AG04449 (cell line): ENCODE results near the gene IFT122.

Experiments used
- CTCF ChIA-PET: fragments of 350-600 bp; formaldehyde crosslinking; extraction: SDS; loops from one replicate; lab custom pipeline; 2021; ENCODE audit warnings: antibody characterized with exemption; lab: Yijun Ruan, JAX
- POLR2A ChIA-PET: fragments of 400-600, 350-600 bp; formaldehyde crosslinking; extraction: SDS; loops from one replicate; lab custom pipeline; 2020; ENCODE audit warnings: antibody characterized with exemption, inconsistent platforms; lab: Yijun Ruan, JAX
- DNase-seq: peaks from one replicate; pipeline ENCODE4 v3.0.0-alpha.2; 2010; ENCODE audit warnings: low read depth, low spot score
- H3K4me3 ChIP-seq: 2 replicates; pipeline ENCODE4 v1.5.1; 2011; ENCODE audit warnings: low read depth, mild to moderate bottlenecking, control low read depth, low read length
- TF ChIP-seq, protein P1 (sequence below): IDR thresholded peaks from one replicate; pipeline ENCODE4 v1.5.1; 2011; ENCODE audit warnings: mild to moderate bottlenecking, moderate library complexity, low read length, control low read depth, inconsistent platforms; ENCODE audit not compliant: insufficient read depth; ENCODE audit errors: missing control alignments

Gene IFT122

DNA sequence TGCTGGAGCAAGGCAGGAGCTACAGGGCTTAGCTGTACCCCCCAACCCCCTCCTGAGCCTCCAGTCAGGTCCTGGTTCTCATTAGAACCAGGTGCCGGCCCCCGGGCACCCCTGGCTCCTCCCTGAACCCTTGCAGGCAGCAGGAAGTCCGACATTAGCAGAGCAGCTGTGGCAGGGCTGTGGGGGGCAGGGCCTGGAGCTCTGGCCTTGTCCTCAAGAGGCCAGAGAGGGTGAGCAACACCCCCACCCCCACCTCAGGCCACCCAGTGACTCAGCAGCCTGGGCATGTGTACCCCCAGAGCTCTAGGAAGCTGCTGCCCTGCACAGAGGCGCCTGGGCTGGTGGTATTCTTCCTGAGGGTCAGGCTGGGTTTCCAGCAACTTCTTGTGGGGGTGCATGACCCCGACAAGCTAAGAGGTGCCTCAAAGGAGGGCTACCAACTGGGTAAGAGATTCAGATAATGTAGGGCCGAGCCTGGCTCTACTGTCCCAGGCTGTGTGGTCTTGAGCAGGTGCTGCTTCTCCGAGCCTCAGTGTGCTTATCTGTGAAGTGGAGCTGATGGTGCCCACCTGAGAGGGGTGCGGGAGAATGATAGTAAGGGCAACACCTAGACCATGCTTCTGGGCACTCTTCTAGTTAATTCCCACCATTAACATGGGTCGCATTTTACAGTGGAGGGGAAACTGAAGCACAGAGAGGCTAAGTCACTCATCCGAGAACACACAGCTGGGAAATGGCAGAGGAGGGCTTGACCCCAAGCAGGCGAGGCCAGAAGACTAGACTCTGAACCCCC is 118.9 kb downstream of the IFT122 start:
- CTCF ChIA-PET = interaction anchor here (1.3 to 1.4 kb wide), 3 partner anchors 15 to 66 kb away, joined by 3 to 4 read pairs (median 4); no protein-coding TSS in a partner anchor
- DNase-seq = peak; percentile 34

DNA sequence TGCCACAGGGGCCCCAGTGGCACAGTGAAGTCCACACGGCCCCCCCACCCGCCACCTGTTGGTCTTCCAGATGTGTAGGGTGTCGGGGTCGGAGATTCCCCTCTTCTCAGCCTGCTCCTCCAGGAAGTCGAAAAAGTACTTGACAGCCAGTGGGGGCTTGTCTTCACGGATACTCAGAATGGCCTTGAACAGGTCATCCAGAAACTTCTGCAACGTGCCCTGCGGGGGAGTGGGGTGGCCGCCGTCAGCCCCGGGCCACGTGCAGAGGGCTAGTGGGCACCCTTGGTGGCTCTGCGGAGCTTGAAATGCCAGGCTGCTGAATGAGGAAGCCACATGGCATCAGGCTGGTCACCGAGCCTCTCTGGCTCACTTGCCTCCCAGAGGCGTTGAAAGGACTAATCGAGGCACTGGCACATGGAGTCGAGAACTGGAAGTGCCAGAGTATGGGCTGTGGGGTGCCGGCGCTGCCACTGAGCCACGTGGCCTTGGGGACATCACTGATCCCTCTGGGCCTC is 119.6 kb downstream of the IFT122 start:
- DNase-seq = no peak
- ChIA-PET CTCF (interaction anchor here (1.4 kb wide), 1 partner anchor 15 kb away, joined by 3 read pairs; no protein-coding TSS in a partner anchor), POLR2A (no interaction called here)
- TF ChIP-seq, protein P1, sequence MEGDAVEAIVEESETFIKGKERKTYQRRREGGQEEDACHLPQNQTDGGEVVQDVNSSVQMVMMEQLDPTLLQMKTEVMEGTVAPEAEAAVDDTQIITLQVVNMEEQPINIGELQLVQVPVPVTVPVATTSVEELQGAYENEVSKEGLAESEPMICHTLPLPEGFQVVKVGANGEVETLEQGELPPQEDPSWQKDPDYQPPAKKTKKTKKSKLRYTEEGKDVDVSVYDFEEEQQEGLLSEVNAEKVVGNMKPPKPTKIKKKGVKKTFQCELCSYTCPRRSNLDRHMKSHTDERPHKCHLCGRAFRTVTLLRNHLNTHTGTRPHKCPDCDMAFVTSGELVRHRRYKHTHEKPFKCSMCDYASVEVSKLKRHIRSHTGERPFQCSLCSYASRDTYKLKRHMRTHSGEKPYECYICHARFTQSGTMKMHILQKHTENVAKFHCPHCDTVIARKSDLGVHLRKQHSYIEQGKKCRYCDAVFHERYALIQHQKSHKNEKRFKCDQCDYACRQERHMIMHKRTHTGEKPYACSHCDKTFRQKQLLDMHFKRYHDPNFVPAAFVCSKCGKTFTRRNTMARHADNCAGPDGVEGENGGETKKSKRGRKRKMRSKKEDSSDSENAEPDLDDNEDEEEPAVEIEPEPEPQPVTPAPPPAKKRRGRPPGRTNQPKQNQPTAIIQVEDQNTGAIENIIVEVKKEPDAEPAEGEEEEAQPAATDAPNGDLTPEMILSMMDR = no peak
- H3K4me3 ChIP-seq = peak overlapping the region; percentile 18; the same call in 1 of the 2 replicates

More for the DNA sequence above, 118.9 kb downstream of the IFT122 start:
- H3K4me3 ChIP-seq = peak overlapping the region; percentile 18
- POLR2A ChIA-PET = interaction anchor here (1.0 to 1.5 kb wide), 2 partner anchors 37 to 39 kb away, joined by 4 to 6 read pairs; no protein-coding TSS in a partner anchor
- TF ChIP-seq, protein P1 = no peak

DNA sequence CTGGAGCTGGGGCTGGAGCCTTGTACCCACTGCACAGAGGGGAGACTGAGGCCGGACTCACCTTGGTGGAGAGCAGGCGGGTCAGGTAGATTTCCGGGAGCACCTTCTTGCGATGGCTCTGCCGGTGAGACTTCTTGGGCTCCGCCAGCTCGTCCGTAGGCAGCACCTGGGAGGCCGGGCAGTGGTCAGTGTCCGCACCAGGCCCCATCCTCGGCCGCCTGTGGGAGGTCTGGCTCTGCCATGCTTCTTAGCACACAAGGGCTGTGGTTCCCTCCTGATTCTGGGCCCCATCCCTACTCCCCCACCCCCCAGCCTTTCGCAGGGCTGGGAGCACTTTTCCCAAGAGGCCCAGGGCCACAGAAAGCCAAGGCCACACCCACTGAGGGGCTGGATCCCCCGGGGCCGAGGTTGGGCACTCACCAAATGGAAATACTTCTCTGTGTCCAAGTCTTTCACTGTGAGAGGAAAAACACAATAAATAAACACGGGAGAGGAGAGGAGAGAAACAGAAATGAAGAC is 120.3 kb downstream of the IFT122 start:
- DNase-seq = peak; percentile 34
- POLR2A ChIA-PET = no interaction called here
- peak overlapping the region; percentile 36 for H3K4me3 ChIP-seq
- TF ChIP-seq, protein P1 = no peak
- CTCF ChIA-PET = interaction anchor here (1.3 to 1.4 kb wide), 2 partner anchors 16 to 36 kb away, joined by 3 read pairs; no protein-coding TSS in a partner anchor

DNA sequence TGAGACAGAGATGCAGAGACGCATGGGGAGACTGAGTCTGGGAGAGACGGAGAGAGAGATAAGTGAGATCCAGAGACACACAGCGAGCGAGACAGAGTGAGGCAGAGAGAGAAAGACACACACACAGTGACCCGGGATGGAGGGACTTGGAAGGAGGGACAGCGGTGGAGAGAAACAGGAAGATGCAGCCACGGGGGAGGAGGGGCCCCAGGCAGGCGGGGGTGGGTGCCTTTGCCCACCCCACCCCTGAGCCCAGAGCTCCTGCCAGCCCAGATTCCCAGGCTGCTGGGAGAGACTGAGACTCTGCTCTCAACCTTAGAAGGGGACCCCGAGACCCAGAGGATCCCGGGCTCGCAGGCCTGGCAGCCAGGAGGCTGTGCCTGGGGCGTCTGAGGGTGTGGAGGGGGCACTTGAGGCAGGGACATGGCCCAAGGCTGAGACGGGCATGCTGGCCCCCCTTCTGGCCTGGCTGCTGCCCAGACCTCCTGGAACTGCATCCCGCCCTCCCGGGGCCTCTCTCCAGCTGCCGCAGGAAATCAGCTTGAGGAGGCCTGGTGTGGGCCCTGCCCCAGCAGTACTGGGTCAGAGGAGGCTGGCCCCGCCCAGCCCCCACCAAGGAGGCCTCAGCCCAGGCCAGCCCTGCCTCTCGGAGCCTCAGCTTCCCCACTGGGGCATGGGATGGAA is 121.0 kb downstream of the IFT122 start:
- peak overlapping the region; percentile 18; the same call in 1 of the 2 replicates for H3K4me3 ChIP-seq
- POLR2A ChIA-PET = interaction anchor here (0.5 kb wide), 1 partner anchor 63 kb away, joined by 3 read pairs; no protein-coding TSS in a partner anchor

DNA sequence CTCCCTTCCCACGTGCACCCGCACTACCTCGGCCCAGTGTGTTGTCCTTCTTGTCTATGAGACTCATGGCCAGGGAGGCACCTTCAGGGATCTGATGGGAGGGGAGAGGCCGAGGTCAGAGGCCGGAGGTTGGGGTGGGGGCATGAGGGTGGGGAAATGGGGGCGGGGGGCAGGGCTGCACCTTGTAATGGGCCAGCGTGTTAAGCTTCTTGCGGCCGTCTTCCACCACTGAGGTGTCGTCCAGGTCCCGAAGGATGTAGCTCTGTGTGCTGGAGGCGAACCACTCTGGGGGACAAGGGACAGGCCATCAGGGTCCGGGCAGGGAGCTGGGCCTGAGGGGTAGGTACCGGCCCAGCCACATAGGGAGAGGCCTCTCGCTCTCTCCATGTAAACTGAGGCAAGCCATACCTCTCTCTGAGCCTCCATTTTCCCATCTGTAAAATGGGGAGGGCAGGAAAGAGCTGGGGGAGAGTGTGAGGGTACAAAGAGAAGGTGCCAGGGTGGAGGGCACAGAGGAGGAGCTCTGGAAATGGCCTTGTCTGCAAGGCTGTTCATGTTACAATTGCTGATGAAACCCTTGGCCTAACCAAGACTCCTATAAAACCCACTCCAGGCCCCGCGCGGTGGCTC is 121.7 kb downstream of the IFT122 start:
- ChIA-PET CTCF (interaction anchor here (1.3 kb wide), 2 partner anchors 15 to 35 kb away, joined by 3 to 4 read pairs; no protein-coding TSS in a partner anchor), POLR2A (no interaction called here)
- DNase-seq = no peak
- TF ChIP-seq, protein P1 = no peak
- H3K4me3 ChIP-seq = no peak overlapping the region

More for the DNA sequence above, 121.0 kb downstream of the IFT122 start:
- peak; percentile 19 for DNase-seq
- TF ChIP-seq, protein P1 = no peak
- CTCF ChIA-PET = interaction anchor here (0.5 to 1.3 kb wide), 2 partner anchors 9 to 35 kb away, joined by 3 to 4 read pairs; no protein-coding TSS in a partner anchor
